AG08395 (cell line): ENCODE data around the gene PALB2.

Experiments used
- DNase-seq: peaks from one replicate; pipeline ENCODE4 v3.0.0; 2012; ENCODE audit warnings: mixed read lengths, low spot score

Gene PALB2

GRCh38 chr16:23640931-23641765 is at the start of gene PALB2, which contains the start of gene DCTN5:
TSS of gene PALB2 (minus strand) at chr16:23641310. CDS start at chr16:23641157, 153 bp downstream.
TSS of gene DCTN5 (plus strand) at chr16:23641466. CDS start at chr16:23641543, 77 bp downstream.
- DNase-seq, result peak; percentile 99

GRCh38 chr16:23689442-23690187 is 48.5 kb upstream of the PALB2 start:
- DNase-seq, result no peak

- no peak for DNase-seq
Measured at GRCh38 chr16:23687034-23687808, 46.1 kb upstream of the PALB2 start.

- no peak for DNase-seq
Measured at GRCh38 chr16:23683487-23683886, 42.4 kb upstream of the PALB2 start.

GRCh38 chr16:23682181-23682580 is 41.1 kb upstream of the PALB2 start:
- DNase-seq, result no peak

- no peak for DNase-seq
Measured at GRCh38 chr16:23679986-23680336, 38.9 kb upstream of the PALB2 start.

- peak; percentile 23 for DNase-seq
Measured at GRCh38 chr16:23679274-23679985, 38.3 kb upstream of the PALB2 start.

GRCh38 chr16:23678430-23679273 is 37.5 kb upstream of the PALB2 start, which contains the start of gene PLK1:
TSS of gene PLK1 (plus strand) at chr16:23678889. CDS start at chr16:23678933, 44 bp downstream.
- peak; percentile 95 for DNase-seq

- DNase-seq, result peak; percentile 34
Measured at GRCh38 chr16:23676924-23677480, 35.9 kb upstream of the PALB2 start.

GRCh38 chr16:23673971-23674614 is 33.0 kb upstream of the PALB2 start:
- no peak for DNase-seq

GRCh38 chr16:23670137-23670776 is 29.1 kb upstream of the PALB2 start:
- DNase-seq, result peak; percentile 87

GRCh38 chr16:23668873-23669272 is 27.8 kb upstream of the PALB2 start:
- DNase-seq, result no peak

GRCh38 chr16:23668225-23668624 is 27.1 kb upstream of the PALB2 start:
- no peak for DNase-seq

GRCh38 chr16:23667355-23667659 is 26.2 kb upstream of the PALB2 start:
- no peak for DNase-seq

- DNase-seq, result no peak
Measured at GRCh38 chr16:23666571-23667354, 25.7 kb upstream of the PALB2 start.

- no peak for DNase-seq
Measured at GRCh38 chr16:23663918-23664317, 22.8 kb upstream of the PALB2 start.

GRCh38 chr16:23651943-23652468 is 10.9 kb upstream of the PALB2 start:
- no peak for DNase-seq

- DNase-seq, result no peak
Measured at GRCh38 chr16:23650674-23651416, 9.7 kb upstream of the PALB2 start.
